GM19238 (cell line): ENCODE measurements around the gene EPGN.

Experiments
- DNase-seq: peaks from one replicate; pipeline ENCODE4 v3.0.0; 2011; ENCODE audit warnings: low spot score; ENCODE audit not compliant: insufficient read length

The EPGN gene

GRCh38 chr4:74308215-74308614 is at the start of gene EPGN:
Gene EPGN (plus strand): TSS chr4:74308470. CDS start chr4:74308534, 64 bp downstream.
- no peak for DNase-seq

GRCh38 chr4:74258963-74259362 is 49.3 kb upstream of the EPGN start:
- DNase-seq, result no peak

GRCh38 chr4:74260036-74260435 is 48.2 kb upstream of the EPGN start:
- DNase-seq, result no peak

- DNase-seq, result no peak
Measured at GRCh38 chr4:74262522-74262921, 45.7 kb upstream of the EPGN start.

- DNase-seq, result no peak
Measured at GRCh38 chr4:74263551-74263950, 44.7 kb upstream of the EPGN start.

- no peak for DNase-seq
Measured at GRCh38 chr4:74266081-74266480, 42.2 kb upstream of the EPGN start.

GRCh38 chr4:74267998-74268606 is 40.2 kb upstream of the EPGN start:
- DNase-seq, result no peak

- no peak for DNase-seq
Measured at GRCh38 chr4:74268643-74269042, 39.6 kb upstream of the EPGN start.

- no peak for DNase-seq
Measured at GRCh38 chr4:74278490-74278889, 29.8 kb upstream of the EPGN start.

GRCh38 chr4:74279716-74280115 is 28.6 kb upstream of the EPGN start:
- no peak for DNase-seq

GRCh38 chr4:74282926-74283325 is 25.3 kb upstream of the EPGN start:
- no peak for DNase-seq

GRCh38 chr4:74283614-74284013 is 24.7 kb upstream of the EPGN start:
- no peak for DNase-seq

- DNase-seq, result no peak
Measured at GRCh38 chr4:74284053-74284452, 24.2 kb upstream of the EPGN start.

- DNase-seq, result no peak
Measured at GRCh38 chr4:74287164-74287563, 21.1 kb upstream of the EPGN start.

GRCh38 chr4:74287791-74288190 is 20.5 kb upstream of the EPGN start:
- no peak for DNase-seq

- no peak for DNase-seq
Measured at GRCh38 chr4:74291471-74291870, 16.8 kb upstream of the EPGN start.

GRCh38 chr4:74292111-74292870 is 16.0 kb upstream of the EPGN start:
- DNase-seq, result no peak

- no peak for DNase-seq
Measured at GRCh38 chr4:74293558-74293957, 14.7 kb upstream of the EPGN start.

- no peak for DNase-seq
Measured at GRCh38 chr4:74294681-74295080, 13.6 kb upstream of the EPGN start.

- DNase-seq, result no peak
Measured at GRCh38 chr4:74297539-74297938, 10.7 kb upstream of the EPGN start.

- no peak for DNase-seq
Measured at GRCh38 chr4:74304095-74304625, 4.1 kb upstream of the EPGN start.

- DNase-seq, result no peak
Measured at GRCh38 chr4:74305000-74305399, 3.3 kb upstream of the EPGN start.

GRCh38 chr4:74307170-74307569 is 1.1 kb upstream of the EPGN start:
- no peak for DNase-seq
